T1000 (cell line): ENCODE results near the gene ZSWIM5.
"Not testable (repeated sequence)": the region's sequence is repeated elsewhere in the genome, so short reads cannot be mapped to it uniquely, and the experiment has no call there.

Experiments used
- DNase-seq: peaks from one replicate; lab custom pipeline; 2025; ENCODE audit warnings: mixed read lengths; lab: John Stamatoyannopoulos, UW

ZSWIM5 gene

GRCh38 chr1:45146833-45147232, 59.6 kb downstream of the ZSWIM5 start:
- no peak for DNase-seq

GRCh38 chr1:45141247-45142003, 65.0 kb downstream of the ZSWIM5 start:
- DNase-seq, result no peak

- no peak for DNase-seq
These were observed 69.4 kb downstream of the ZSWIM5 start for GRCh38 chr1:45136984-45137383.

- DNase-seq, result no peak
These were observed 71.1 kb downstream of the ZSWIM5 start for GRCh38 chr1:45135316-45135715.

- no peak for DNase-seq
These were observed 71.9 kb downstream of the ZSWIM5 start for GRCh38 chr1:45134461-45134873.

- not testable (repeated sequence) for DNase-seq
These were observed 73.7 kb downstream of the ZSWIM5 start for GRCh38 chr1:45132719-45133118.

- DNase-seq, result no peak
These were observed 83.0 kb downstream of the ZSWIM5 start for GRCh38 chr1:45123358-45123757.

- DNase-seq, result no peak
These were observed 83.7 kb downstream of the ZSWIM5 start for GRCh38 chr1:45122724-45123123.

- DNase-seq, result no peak
These were observed 88.6 kb downstream of the ZSWIM5 start for GRCh38 chr1:45117766-45118165.

- no peak for DNase-seq
These were observed 89.6 kb downstream of the ZSWIM5 start for GRCh38 chr1:45116820-45117219.

- DNase-seq, result no peak
These were observed 90.1 kb downstream of the ZSWIM5 start for GRCh38 chr1:45116340-45116739.

GRCh38 chr1:45115198-45115597, 91.2 kb downstream of the ZSWIM5 start:
- DNase-seq, result not testable (repeated sequence)

GRCh38 chr1:45112661-45113060, 93.7 kb downstream of the ZSWIM5 start:
- DNase-seq, result no peak

- no peak for DNase-seq
These were observed 95.2 kb downstream of the ZSWIM5 start for GRCh38 chr1:45111239-45111638.

- DNase-seq, result no peak
These were observed 98.6 kb downstream of the ZSWIM5 start for GRCh38 chr1:45107782-45108181.

- not testable (repeated sequence) for DNase-seq
These were observed 99.5 kb downstream of the ZSWIM5 start for GRCh38 chr1:45106864-45107263.

GRCh38 chr1:45106156-45106545, 100.3 kb downstream of the ZSWIM5 start:
- DNase-seq, result not testable (repeated sequence)

- DNase-seq, result not testable (repeated sequence)
These were observed 100.8 kb downstream of the ZSWIM5 start for GRCh38 chr1:45105486-45106155.

- DNase-seq, result no peak
These were observed 102.9 kb downstream of the ZSWIM5 start for GRCh38 chr1:45103534-45103933.

- DNase-seq, result no peak
These were observed 104.5 kb downstream of the ZSWIM5 start for GRCh38 chr1:45101947-45102346.

GRCh38 chr1:45101528-45101927, 104.9 kb downstream of the ZSWIM5 start:
- not testable (repeated sequence) for DNase-seq

- DNase-seq, result no peak
These were observed 108.5 kb downstream of the ZSWIM5 start for GRCh38 chr1:45097944-45098343.

GRCh38 chr1:45097079-45097478, 109.3 kb downstream of the ZSWIM5 start:
- no peak for DNase-seq
